Activated naive CD4-positive, alpha-beta T cell treated with anti-CD3 and anti-CD28 coated beads, Interleukin-2, amount 50 U/mL, for 24 hours (primary cell): ENCODE measurements around the gene DAB2.

ENCODE experiments used
- H3K27ac Mint-ChIP-seq: one replicate; pipeline ENCODE4 v1.8.0; 2021; ENCODE audit warnings: mild to moderate bottlenecking, mixed read lengths
- H3K27me3 Mint-ChIP-seq: one replicate; pipeline ENCODE4 v1.8.0; 2021; ENCODE audit warnings: mixed read lengths
- H3K36me3 Mint-ChIP-seq: one replicate; pipeline ENCODE4 v1.8.0; 2021; ENCODE audit warnings: mixed read lengths
- H3K4me1 Mint-ChIP-seq: one replicate; pipeline ENCODE4 v1.8.0; 2021; ENCODE audit warnings: mixed read lengths
- H3K4me3 Mint-ChIP-seq: one replicate; pipeline ENCODE4 v1.8.0; 2021; ENCODE audit warnings: mild to moderate bottlenecking, mixed read lengths
- H3K9me3 Mint-ChIP-seq: one replicate; pipeline ENCODE4 v1.8.0; 2021; ENCODE audit warnings: mixed read lengths

Gene DAB2

GRCh38 chr5:39433848-39434247 lies 9.1 kb upstream of the DAB2 start:
- Mint-ChIP-seq H3K4me1 (peaks cover 4% of the 10 kb centered on the region), H3K36me3 (no peaks in the 10 kb centered on the region), H3K27me3 (peaks cover 15% of the 10 kb centered on the region), H3K4me3 (no peak overlapping the region), H3K9me3 (no peaks in the 10 kb centered on the region), H3K27ac (no peak overlapping the region)

- no peaks in the 10 kb centered on the region for H3K9me3 Mint-ChIP-seq
- peaks cover 4% of the 10 kb centered on the region for H3K4me1 Mint-ChIP-seq
- H3K27ac Mint-ChIP-seq, result no peak overlapping the region
- no peaks in the 10 kb centered on the region for H3K36me3 Mint-ChIP-seq
- H3K4me3 Mint-ChIP-seq, result no peak overlapping the region
- H3K27me3 Mint-ChIP-seq, result peaks cover 18% of the 10 kb centered on the region
Observed at GRCh38 chr5:39432696-39433530, 8.1 kb upstream of the DAB2 start.

- peaks cover 29% of the 10 kb centered on the region for H3K27me3 Mint-ChIP-seq
Observed at GRCh38 chr5:39430461-39430860, 5.7 kb upstream of the DAB2 start.

GRCh38 chr5:39428640-39429039 lies 3.9 kb upstream of the DAB2 start:
- H3K4me1 Mint-ChIP-seq, result peaks cover 6% of the 10 kb centered on the region
- peaks cover 29% of the 10 kb centered on the region for H3K27me3 Mint-ChIP-seq
- H3K9me3 Mint-ChIP-seq, result no peaks in the 10 kb centered on the region
- no peak overlapping the region for H3K27ac Mint-ChIP-seq
- no peaks in the 10 kb centered on the region for H3K36me3 Mint-ChIP-seq
- H3K4me3 Mint-ChIP-seq, result no peak overlapping the region

More at GRCh38 chr5:39430461-39430860, 5.7 kb upstream of the DAB2 start:
- H3K9me3 Mint-ChIP-seq, result no peaks in the 10 kb centered on the region
- H3K27ac Mint-ChIP-seq, result no peak overlapping the region
- H3K4me3 Mint-ChIP-seq, result no peak overlapping the region
- no peaks in the 10 kb centered on the region for H3K4me1 Mint-ChIP-seq
- no peaks in the 10 kb centered on the region for H3K36me3 Mint-ChIP-seq

GRCh38 chr5:39427633-39428032 lies 2.9 kb upstream of the DAB2 start:
- Mint-ChIP-seq H3K9me3 (no peaks in the 10 kb centered on the region), H3K4me1 (peaks cover 6% of the 10 kb centered on the region), H3K4me3 (no peak overlapping the region), H3K27me3 (peaks cover 27% of the 10 kb centered on the region), H3K36me3 (no peaks in the 10 kb centered on the region), H3K27ac (no peak overlapping the region)

DNA sequence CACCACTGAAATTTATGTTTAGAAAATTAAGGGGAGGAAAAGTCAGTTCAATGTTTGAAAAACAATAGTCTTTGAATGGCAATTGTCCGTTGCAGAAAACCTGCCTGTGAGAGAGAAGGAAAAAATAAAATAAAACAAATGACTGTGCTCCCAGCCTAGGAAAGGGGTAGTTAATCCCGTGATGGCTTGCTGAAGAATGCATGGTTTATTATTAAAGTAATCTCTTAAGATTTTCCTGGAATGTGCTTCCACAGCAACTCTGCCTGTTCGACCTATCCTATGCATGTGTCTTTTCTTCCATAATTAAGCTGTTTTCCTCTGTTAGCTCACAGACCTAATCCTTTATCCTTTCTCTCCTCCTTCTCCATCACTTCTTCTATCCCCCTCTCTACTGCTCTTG lies 2.4 kb upstream of the DAB2 start:
- Mint-ChIP-seq H3K36me3 (no peaks in the 10 kb centered on the region), H3K27ac (no peak overlapping the region), H3K4me1 (peaks cover 6% of the 10 kb centered on the region), H3K9me3 (no peaks in the 10 kb centered on the region), H3K4me3 (no peak overlapping the region), H3K27me3 (peaks cover 26% of the 10 kb centered on the region)

DNA sequence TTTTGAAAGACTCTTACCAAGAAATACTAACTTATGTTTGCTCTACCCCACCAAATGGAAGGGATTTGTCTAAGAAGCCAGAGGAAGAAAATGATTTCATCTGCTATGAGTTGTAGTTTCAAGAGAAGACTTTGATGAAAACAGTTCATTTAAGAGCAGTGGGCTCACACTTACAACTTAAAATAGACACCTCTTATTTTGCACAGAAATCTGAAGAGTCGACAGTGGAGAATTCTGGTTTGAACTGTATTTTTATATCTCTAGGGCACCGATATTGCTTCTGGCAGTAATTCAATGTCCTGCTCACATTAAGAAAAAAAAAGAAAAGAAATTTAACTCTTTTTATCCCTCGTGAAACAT lies 1.9 kb upstream of the DAB2 start:
- Mint-ChIP-seq H3K27me3 (peaks cover 26% of the 10 kb centered on the region), H3K4me1 (peaks cover 6% of the 10 kb centered on the region), H3K36me3 (no peaks in the 10 kb centered on the region), H3K27ac (no peak overlapping the region), H3K4me3 (no peak overlapping the region), H3K9me3 (no peaks in the 10 kb centered on the region)

- Mint-ChIP-seq H3K27me3 (peaks cover 26% of the 10 kb centered on the region), H3K4me1 (peaks cover 6% of the 10 kb centered on the region), H3K36me3 (no peaks in the 10 kb centered on the region), H3K4me3 (peak overlapping the region; percentile 26), H3K9me3 (no peaks in the 10 kb centered on the region), H3K27ac (no peak overlapping the region)
Observed at GRCh38 chr5:39426051-39426745, 1.4 kb upstream of the DAB2 start.

GRCh38 chr5:39423331-39423751 lies 1.4 kb downstream of the DAB2 start:
- Mint-ChIP-seq H3K4me1 (peaks cover 6% of the 10 kb centered on the region), H3K27ac (no peak overlapping the region), H3K9me3 (no peaks in the 10 kb centered on the region), H3K4me3 (no peak overlapping the region), H3K27me3 (peaks cover 16% of the 10 kb centered on the region), H3K36me3 (no peaks in the 10 kb centered on the region)

GRCh38 chr5:39422728-39423285 lies 2.0 kb downstream of the DAB2 start:
- Mint-ChIP-seq H3K4me3 (no peak overlapping the region), H3K36me3 (no peaks in the 10 kb centered on the region), H3K9me3 (no peaks in the 10 kb centered on the region), H3K27me3 (peaks cover 14% of the 10 kb centered on the region), H3K27ac (no peak overlapping the region), H3K4me1 (peaks cover 6% of the 10 kb centered on the region)

DNA sequence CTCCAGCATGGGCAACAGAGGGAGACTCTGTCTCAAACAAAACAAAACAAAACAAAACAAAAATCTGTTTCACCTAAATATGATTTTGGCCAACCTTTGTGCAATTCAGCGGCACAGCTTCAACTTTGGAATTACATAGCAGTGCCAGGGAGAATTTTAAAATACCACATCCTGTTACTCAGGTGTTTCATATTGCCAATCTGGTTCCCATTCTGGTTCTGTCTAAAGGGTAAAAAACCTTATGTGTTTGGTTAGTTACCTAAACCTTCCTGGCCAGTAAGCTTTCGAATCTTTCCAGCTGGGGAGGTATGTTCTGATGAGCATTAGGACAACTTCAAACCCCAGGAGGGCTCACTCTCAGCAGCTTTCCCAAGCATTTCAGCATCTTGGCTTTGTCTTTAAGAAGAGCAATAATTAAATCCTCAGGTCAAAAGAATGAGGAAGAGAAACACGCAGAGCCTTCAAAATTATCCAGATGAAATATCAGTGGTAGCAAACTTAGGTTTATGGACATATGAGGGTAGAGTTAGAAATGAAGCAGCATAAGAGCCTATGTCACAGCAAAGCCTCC lies 2.7 kb downstream of the DAB2 start:
- no peaks in the 10 kb centered on the region for H3K36me3 Mint-ChIP-seq
- no peak overlapping the region for H3K27ac Mint-ChIP-seq
- H3K9me3 Mint-ChIP-seq, result no peaks in the 10 kb centered on the region
- H3K27me3 Mint-ChIP-seq, result peaks cover 9% of the 10 kb centered on the region
- peaks cover 6% of the 10 kb centered on the region for H3K4me1 Mint-ChIP-seq
- no peak overlapping the region for H3K4me3 Mint-ChIP-seq

- H3K4me3 Mint-ChIP-seq, result no peak overlapping the region
- no peak overlapping the region for H3K27ac Mint-ChIP-seq
- peaks cover 2% of the 10 kb centered on the region for H3K27me3 Mint-ChIP-seq
- no peaks in the 10 kb centered on the region for H3K36me3 Mint-ChIP-seq
- no peaks in the 10 kb centered on the region for H3K9me3 Mint-ChIP-seq
- H3K4me1 Mint-ChIP-seq, result peaks cover 6% of the 10 kb centered on the region
Observed at GRCh38 chr5:39420482-39421145, 4.2 kb downstream of the DAB2 start.

DNA sequence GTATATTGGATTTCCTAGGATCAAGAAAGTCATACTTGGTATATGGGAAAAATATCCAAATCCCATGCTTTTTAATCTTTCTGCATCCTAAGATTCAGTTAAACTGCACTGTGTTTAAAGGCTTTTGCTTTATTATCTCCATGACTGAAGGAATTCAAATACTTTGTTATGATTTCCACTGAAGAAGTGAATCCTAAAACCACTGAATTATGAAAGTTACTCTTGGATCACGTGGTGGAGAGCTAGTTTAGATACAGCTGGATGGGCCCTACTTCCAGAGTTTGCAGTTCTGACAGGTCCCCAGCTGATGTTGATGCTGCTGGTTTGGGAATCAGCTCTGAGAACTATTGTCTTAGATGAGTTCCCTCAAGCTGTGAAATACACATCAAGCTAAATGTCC lies 5.0 kb downstream of the DAB2 start:
- Mint-ChIP-seq H3K4me3 (no peak overlapping the region), H3K4me1 (peaks cover under 1% of the 10 kb centered on the region), H3K27ac (no peak overlapping the region), H3K9me3 (no peaks in the 10 kb centered on the region), H3K36me3 (no peaks in the 10 kb centered on the region), H3K27me3 (peaks cover 2% of the 10 kb centered on the region)

GRCh38 chr5:39417979-39418378 lies 6.8 kb downstream of the DAB2 start:
- no peaks in the 10 kb centered on the region for H3K9me3 Mint-ChIP-seq
- H3K4me1 Mint-ChIP-seq, result no peaks in the 10 kb centered on the region
- no peak overlapping the region for H3K4me3 Mint-ChIP-seq

DNA sequence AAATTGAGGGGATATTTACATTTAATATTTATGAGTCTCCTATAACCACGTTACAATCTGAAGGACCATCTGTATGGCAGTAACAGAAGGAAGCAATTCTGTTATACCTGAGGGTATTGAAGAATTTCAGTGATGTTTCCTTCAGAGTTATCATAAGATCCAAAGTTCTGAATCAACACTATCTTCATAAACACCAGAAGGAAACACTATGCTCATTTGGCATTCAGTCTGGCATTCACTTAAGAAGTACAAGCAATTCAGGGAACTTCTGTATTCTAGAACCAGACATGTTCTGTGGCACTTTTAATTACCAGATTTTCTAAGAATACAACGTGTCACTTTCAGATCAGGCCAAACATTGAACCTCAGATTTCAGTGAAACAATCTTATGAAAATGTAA lies 9.6 kb downstream of the DAB2 start:
- H3K9me3 Mint-ChIP-seq, result no peaks in the 10 kb centered on the region
- no peaks in the 10 kb centered on the region for H3K4me1 Mint-ChIP-seq
- peaks cover 7% of the 10 kb centered on the region for H3K27me3 Mint-ChIP-seq
- H3K36me3 Mint-ChIP-seq, result no peaks in the 10 kb centered on the region
- H3K27ac Mint-ChIP-seq, result no peak overlapping the region
- H3K4me3 Mint-ChIP-seq, result no peak overlapping the region

More at GRCh38 chr5:39417979-39418378, 6.8 kb downstream of the DAB2 start:
- Mint-ChIP-seq H3K36me3 (no peaks in the 10 kb centered on the region), H3K27ac (no peak overlapping the region), H3K27me3 (peaks cover 2% of the 10 kb centered on the region)
